SK-N-SH treated with all-trans-retinoic acid at 6 μM for 48 hours (cell line): Measurements from ENCODE around the gene RUNDC1.

Experiments
- ATAC-seq: fragments of 200-7000 bp; cut with Tn5 transposase; 3 replicates; pipeline ENCODE4 v1.9.1; 2020; ENCODE audit warnings: mild to moderate bottlenecking, moderate library complexity
- BACH2 ChIP-seq: fragments of 250-450 bp; sonication (Bioruptor Pico); IDR thresholded peaks from 2 replicates; pipeline ENCODE4 v1.9.0; 2021; ENCODE audit warnings: mild to moderate bottlenecking, borderline replicate concordance
- CSDC2 ChIP-seq: fragments of 250-450 bp; sonication (Bioruptor Pico); IDR thresholded peaks from 2 replicates; pipeline ENCODE4 v1.5.0; 2020; ENCODE audit warnings: mild to moderate bottlenecking, moderate library complexity
- CSRNP3 ChIP-seq: fragments of 250-450 bp; sonication (Bioruptor Pico); IDR thresholded peaks from 2 replicates; pipeline ENCODE4 v1.5.1; 2021; ENCODE audit warnings: mild to moderate bottlenecking, moderate library complexity
- GLIS3 ChIP-seq: fragments of 250-450 bp; sonication (Bioruptor Pico); IDR thresholded peaks from 2 replicates; pipeline ENCODE4 v1.5.0; 2020; ENCODE audit warnings: mild to moderate bottlenecking, moderate library complexity
- OSR1 ChIP-seq: fragments of 250-450 bp; sonication (Bioruptor Pico); IDR thresholded peaks from 2 replicates; pipeline ENCODE4 v1.8.0; 2022; ENCODE audit warnings: moderate library complexity, mild to moderate bottlenecking, inconsistent platforms
- PATZ1 ChIP-seq: fragments of 250-450 bp; sonication (Bioruptor Pico); IDR thresholded peaks from 2 replicates; pipeline ENCODE4 v1.8.0; 2020; ENCODE audit warnings: mild to moderate bottlenecking, moderate library complexity, borderline replicate concordance
- POU6F1 ChIP-seq: fragments of 250-450 bp; sonication (Bioruptor Pico); IDR thresholded peaks from 2 replicates; pipeline ENCODE4 v1.8.0; 2021; ENCODE audit warnings: low read depth, mild to moderate bottlenecking, moderate library complexity, borderline replicate concordance
- RARB ChIP-seq: fragments of 250-450 bp; sonication (Bioruptor Pico); IDR thresholded peaks from 2 replicates; pipeline ENCODE4 v1.8.0; 2021; ENCODE audit warnings: mild to moderate bottlenecking, moderate library complexity
- TCF4 ChIP-seq: fragments of 250-450 bp; sonication (Bioruptor Pico); IDR thresholded peaks from 2 replicates; pipeline ENCODE4 v1.8.0; 2021; ENCODE audit warnings: mild to moderate bottlenecking, moderate library complexity, borderline replicate concordance
- TOX ChIP-seq: fragments of 250-450 bp; sonication (Bioruptor Pico); IDR thresholded peaks from 2 replicates; pipeline ENCODE4 v1.8.0; 2021; ENCODE audit warnings: mild to moderate bottlenecking, moderate library complexity, borderline replicate concordance
- TSHZ2 ChIP-seq: fragments of 250-450 bp; sonication (Bioruptor Pico); IDR thresholded peaks from 2 replicates; pipeline ENCODE4 v1.5.0; 2020; ENCODE audit warnings: mild to moderate bottlenecking, moderate library complexity
- ZFP3 ChIP-seq: fragments of 250-450 bp; sonication (Bioruptor Pico); IDR thresholded peaks from 2 replicates; pipeline ENCODE4 v1.5.0; 2020; ENCODE audit warnings: mild to moderate bottlenecking, moderate library complexity
- ZNF565 ChIP-seq: fragments of 450-650 bp; formaldehyde crosslinking; conservative IDR thresholded peaks from 2 replicates; pipeline ENCODE4 v1.5.0; 2020; ENCODE audit warnings: low read depth, mild to moderate bottlenecking, moderate library complexity
- ZNF8 ChIP-seq: fragments of 450-650 bp; formaldehyde crosslinking; IDR thresholded peaks from 2 replicates; pipeline ENCODE4 v1.5.0; 2020; ENCODE audit warnings: mild to moderate bottlenecking, moderate library complexity

RUNDC1 gene

GRCh38 chr17:42980766-42981397 lies 517 bp downstream of the RUNDC1 start:
- peak; percentile 79 for ATAC-seq
- no peak for TF ChIP-seq GLIS3 (CRISPR knock-in tag)
- no peak for TF ChIP-seq TOX
- no peak for TF ChIP-seq ZNF8 (CRISPR knock-in tag)
- no peak for TF ChIP-seq CSRNP3 (CRISPR knock-in tag)
- TF ChIP-seq, all 23 proteins: peak for 0

- no peak for ATAC-seq
- TF ChIP-seq TOX (no peak), CSDC2 (CRISPR knock-in tag) (no peak), RARB (CRISPR knock-in tag) (no peak), ZNF565 (CRISPR knock-in tag) (no peak), TSHZ2 (CRISPR knock-in tag) (no peak), BACH2 (CRISPR knock-in tag) (no peak)
- TF ChIP-seq, all 23 proteins: peak for 0
These were observed 1.9 kb downstream of the RUNDC1 start for GRCh38 chr17:42982266-42982665.

GRCh38 chr17:42985225-42985624 lies 4.9 kb downstream of the RUNDC1 start:
- no peak for TF ChIP-seq PATZ1 (CRISPR knock-in tag)
- no peak for ATAC-seq

- no peak for ATAC-seq
- TF ChIP-seq ZFP3 (CRISPR knock-in tag) (no peak), CSRNP3 (CRISPR knock-in tag) (no peak), TCF4 (no peak), OSR1 (CRISPR knock-in tag) (no peak), ZNF8 (CRISPR knock-in tag) (no peak), POU6F1 (no peak), RARB (CRISPR knock-in tag) (no peak)
These were observed 8.8 kb downstream of the RUNDC1 start for GRCh38 chr17:42989141-42989540.

GRCh38 chr17:42989726-42990652 lies 9.6 kb downstream of the RUNDC1 start:
- ATAC-seq: no peak
- TF ChIP-seq POU6F1: no peak
